NCI-H2227 (cell line): ENCODE measurements around the gene BAG3.
"Not testable (repeated sequence)": the region's sequence is repeated elsewhere in the genome, so short reads cannot be mapped to it uniquely, and the experiment has no call there.

Experiments used
- DNase-seq: peaks from one replicate; lab custom pipeline; 2025; ENCODE audit not compliant: unreplicated experiment; lab: John Stamatoyannopoulos, UW

BAG3 gene

DNA sequence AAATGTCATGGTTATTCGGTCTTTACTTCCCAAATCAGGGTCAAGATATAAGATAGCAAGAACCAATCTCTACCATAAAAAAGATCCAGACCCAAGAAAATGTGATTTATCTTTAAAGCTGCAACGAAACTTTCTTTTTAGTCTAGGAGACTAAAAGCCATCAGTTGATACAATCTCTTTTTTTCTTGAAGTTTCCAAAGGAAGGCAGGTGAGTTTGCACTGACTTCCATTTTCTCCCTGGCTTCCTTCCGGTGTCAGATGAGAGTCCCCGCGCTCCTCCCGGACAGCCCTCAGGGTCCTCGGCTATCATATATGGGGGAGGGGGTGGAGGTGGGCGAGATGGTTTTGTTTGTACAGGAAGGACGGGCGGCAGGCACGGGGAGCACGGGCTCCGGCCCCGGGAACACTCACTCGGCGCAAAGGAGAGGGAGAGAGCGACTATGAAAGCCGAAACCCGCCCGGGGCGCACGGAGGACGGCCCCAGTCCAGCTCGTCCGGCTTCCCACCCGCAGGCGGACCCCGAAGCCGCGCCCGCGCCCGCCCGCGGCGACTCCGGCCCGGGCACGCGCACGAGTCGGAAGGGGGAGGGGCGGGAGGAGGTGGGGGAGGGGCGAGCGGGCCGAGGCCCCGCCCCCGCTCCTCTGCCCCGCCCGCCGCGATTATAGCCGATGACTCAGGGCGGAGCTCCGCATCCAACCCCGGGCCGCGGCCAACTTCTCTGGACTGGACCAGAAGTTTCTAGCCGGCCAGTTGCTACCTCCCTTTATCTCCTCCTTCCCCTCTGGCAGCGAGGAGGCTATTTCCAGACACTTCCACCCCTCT, at the start of gene BAG3:
TSS of gene BAG3 (plus strand) at position 689 of the 822 bp plus-strand sequence. CDS start 296 bp downstream, outside the sequence.
- peak; percentile 85 for DNase-seq

DNA sequence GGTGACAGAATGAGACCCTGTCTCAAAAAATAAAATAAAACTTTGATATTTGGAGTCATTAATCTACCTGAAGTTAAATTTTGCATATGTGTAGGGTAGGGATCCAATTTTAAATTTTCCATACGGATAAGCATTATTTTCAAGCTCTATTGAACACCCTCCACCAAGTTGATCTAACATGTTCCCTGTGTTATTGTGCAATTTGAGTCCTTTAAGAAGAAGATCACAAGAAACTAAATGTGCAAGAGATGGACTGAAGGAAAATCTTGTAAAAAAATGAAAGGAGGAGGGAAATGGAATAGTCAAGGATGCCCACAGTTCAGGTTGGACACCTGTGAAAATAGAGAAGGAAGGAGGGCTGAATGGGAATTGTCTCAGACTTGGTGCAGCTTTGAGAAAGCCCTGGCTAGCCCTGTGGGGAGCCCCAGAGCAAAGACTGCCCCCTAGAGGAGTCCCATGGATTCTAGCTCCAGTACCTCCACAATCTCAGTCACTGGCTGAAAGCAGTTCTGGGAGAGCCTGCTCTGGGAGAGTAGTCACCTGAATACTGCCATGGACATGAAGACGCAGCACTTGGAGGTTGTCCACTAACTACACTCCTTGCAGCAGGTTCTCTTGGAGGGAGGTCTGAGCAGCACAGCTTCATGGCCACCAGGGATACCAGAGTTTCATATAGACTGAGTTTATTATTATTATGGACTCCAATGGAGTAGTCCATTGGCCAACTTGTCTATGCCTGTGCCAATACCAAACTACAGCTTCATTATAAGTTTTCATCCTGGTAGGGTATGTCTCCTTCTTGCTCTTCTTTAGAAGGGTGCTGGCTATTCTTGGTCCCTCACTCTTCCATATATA, 48.7 kb upstream of the BAG3 start:
- DNase-seq: no peak

DNA sequence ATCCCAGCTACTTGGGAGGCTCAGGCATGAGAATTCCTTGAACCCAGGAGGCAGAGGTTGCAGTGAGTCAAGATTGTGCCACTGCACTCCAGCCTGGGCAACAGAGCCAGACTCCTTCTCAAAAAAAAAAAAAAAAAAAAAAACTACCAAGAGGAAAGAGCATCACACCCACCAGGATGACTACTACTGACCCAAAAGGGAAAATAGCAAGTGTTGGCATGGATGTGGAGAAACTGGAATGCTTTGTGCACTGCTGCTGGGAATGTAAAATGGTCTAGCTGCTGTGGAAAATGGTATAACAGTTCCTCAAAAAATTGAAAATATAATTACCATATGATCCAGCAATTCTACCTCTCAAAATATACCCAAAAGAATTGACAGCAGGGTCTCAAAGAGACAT, 46.7 kb upstream of the BAG3 start:
- no peak for DNase-seq

DNA sequence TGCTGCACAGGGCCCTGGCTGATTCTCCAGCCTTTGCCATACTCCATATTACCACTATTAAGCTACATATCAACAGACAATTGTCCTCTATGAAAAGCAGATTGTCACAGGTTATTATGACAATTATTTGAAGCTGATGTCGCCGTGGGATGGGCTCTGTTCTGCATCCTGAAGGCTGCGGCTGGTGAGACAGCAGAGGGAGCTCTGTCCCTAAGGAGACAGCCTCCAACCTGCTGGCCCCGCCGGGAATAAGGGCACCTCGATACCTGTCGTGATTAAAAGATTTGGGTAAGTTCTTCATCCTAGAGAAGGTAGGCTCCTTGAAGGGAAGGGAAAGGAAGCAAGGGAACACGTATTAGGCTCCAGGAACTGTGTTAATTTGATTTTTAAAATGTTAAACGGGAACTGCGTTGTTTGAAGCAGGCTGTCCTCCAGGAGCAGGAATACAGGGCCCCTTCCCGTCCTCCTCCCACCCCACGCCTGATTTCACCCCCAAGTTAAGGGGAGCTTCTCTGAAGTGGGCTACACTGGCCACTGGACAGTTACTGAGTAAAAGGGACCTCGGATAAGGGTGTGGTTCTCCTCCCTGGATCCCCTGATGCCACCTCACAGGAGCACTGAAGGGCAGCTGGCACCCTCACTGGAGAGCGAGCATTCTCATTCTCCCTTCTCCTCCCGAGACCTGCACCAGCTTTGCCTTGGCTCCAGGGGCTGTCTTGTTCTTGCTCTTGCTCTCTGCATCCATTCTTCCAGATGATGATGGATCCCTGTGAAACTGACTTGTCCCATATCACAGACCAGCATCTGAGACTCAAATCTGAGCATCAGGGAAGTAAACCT, 42.6 kb upstream of the BAG3 start:
- peak; percentile 42 for DNase-seq

DNA sequence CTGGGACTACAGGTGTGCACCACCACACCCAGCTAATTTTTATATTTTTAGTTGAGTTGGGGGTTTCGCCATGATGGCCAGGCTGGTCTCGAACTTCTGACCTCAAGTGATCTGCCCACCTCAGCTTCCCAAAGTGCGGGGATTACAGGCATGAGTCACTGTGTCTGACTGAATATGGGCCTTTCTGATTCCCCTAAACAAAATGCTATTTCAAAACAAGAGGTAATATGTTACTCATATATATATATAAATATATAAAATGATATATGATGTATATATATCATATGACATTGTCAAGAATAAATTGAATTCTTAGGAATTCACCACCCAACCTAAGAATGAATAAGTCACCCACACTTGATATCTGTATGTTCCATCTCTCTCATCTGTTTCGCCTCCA, 41.7 kb upstream of the BAG3 start:
- DNase-seq: no peak

DNA sequence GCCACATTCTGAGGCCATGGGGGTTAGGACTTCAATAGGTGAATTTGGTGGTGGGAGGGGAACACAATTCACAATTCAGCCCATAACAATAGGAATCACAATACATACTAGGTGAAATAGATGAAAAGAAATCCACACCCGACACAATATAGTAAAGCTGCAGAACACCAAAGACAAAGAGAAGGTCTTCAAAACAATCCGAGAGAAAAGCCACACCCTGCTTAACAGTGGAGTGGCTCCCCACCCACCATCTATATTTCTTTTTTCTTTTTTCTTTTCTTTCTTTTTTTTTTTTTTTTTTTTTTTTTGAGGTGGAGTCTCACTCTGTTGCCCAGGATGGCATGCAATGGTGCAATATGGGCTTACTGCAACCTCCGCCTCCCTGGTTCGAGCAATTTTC, 39.7 kb upstream of the BAG3 start:
- no peak for DNase-seq

DNA sequence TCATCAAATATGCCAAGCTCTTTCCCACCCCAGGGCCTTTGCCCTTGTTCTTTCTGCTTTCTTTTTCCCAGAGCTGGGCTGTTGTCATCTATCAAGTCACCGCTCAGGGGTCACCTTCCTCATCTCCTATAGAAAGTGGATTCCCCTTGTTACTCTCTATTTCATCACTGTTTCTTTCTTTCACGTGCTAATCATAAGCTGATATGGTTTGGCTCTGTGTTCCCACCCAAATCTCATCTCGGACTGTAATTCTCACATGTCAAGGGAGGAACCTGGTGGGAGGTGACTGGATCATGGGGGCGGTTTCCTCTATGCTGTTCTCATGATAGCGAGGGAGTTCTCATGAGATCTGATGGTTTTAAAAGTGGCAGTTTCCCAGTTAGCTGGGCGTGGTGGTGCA, 37.4 kb upstream of the BAG3 start:
- DNase-seq: no peak

DNA sequence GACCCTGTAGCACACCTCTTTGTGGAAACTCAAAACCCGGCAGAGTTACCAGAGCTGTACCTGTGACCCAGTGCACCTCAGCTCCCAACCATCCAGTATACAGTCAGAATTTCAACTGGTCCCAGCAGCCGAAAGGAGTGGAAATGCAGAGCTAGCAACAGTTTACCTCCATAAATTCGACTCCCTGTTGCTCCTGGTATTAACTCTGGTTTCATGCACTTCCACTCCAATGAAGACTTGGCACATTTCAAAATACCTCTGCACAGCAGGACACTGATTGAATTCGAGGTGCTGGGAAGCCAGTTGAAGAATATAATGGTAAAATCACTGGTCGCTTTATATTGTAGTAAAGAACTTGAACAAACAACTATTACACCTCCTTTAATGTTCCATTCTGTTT, 36.5 kb upstream of the BAG3 start:
- no peak for DNase-seq

DNA sequence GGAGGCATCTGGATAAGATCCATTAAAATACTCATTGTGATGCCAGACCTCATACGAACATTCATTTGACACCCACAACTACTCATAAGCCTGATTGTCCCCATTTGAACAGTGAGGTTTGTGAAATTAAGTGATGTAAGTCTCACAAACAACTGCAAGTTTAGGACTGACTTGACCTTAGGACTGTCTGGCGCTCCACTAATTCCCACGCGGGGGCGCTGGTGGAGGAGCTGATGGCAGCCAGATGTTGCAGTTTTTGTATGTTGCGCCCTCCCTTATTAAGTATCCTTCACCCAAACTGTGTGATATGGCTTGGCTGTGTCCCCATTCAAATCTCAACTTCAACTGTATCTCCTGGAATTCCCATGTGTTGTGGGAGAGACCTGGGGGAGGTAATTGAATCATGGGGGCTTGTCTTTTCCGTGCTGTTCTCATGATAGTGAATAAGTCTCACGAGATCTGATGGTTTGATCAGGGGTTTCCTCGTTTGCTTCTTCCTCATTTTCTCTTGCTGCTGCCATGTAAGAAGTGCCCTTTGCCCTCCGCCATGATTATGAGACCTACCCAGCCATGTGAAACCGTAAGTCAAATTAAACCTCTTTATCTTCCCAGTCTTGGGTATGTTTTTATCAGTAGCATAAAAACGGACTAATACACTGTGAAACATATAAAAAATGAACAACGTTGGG, 34.2 kb upstream of the BAG3 start:
- DNase-seq: no peak

DNA sequence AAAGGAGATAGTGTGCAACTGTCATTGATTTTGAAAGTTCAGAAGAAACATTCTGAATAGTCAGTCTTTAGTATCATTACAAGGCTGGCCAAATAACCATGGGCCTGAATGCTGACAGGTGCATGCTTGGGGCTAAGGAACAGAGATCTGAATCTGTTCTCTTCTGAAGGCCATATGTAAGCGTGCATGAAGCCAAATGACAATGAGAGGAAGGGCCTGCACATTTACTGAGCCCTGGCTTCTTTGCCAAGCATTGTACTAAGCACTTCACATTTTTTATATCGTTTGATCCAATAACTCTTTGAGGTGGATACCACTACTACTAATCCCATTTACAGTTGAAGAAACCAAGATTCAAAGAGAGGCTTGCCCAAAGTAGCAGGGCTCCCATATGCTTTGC, 32.0 kb upstream of the BAG3 start:
- DNase-seq: no peak

DNA sequence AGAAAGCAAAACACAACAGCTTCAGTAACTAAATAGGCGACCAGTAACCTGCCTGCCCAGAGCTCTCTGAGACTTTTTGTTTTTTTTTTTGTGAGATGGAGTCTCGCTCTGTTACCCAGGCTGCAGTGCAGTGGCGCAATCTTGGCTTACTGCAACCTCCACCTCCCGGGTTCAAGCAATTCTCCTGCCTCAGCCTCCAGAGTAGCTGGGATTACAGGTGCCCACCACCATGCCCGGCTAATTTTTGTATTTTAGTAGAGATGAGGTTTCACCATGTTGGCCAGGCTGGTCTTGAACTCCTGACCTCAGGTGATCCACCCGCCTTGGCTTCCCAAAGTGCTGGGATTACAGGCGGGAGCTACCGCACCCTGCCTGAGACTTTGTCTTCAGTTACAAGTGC, 31.4 kb upstream of the BAG3 start:
- DNase-seq: not testable (repeated sequence)

DNA sequence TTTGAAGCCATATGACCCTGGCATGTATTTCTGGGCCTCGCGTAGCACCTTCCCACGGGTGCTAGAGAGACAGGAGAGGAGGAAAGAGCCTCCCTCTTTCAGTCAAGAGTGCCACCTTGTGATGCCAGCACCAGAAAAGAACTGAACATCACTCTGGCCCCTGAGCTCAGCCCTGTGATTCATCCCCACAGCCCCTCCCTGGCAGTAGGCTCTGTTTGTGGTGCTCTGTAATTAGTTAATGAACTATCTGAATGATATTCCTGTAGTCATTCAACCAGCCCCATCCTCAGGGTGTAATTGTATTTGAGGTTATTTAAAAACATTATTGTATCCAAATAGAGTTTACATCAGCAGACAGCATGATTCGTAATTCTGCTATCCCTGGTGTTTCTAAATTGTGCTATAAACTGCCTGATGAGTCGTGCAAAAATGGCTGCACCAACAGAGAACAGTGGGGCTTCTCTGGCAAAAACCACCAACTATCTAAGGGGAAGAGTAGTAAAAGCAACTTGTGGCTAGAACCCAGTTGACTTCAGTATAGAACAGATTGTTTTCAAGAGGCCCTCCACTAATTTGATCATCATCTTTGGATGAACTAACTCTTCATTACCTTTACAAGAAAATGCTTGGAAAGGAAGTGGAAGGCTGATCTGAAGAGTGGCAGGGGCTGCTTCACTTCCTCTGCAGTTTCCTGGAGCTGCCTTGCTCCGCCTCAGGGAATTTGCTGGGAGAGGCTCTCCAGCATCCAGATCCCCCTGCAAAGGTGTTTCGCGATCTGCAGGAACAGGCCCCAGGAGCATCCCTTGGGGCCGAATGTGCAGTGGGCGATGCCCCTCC, 30.7 kb upstream of the BAG3 start:
- DNase-seq: no peak

DNA sequence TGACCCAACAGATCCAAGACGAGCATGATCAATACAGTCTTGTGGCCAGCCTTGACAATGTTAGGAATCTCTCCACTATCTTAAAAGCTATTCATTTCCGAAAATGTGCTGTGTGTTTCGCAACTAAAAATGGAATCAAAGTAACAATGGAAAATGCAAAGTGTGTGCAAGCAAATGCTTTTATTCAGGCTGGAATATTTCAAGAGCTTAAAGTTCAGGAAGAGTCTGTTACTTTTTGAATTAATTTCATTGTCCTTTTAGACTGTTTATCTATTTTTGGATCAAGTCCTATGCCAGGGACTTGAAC, 30.1 kb upstream of the BAG3 start:
- DNase-seq: no peak

DNA sequence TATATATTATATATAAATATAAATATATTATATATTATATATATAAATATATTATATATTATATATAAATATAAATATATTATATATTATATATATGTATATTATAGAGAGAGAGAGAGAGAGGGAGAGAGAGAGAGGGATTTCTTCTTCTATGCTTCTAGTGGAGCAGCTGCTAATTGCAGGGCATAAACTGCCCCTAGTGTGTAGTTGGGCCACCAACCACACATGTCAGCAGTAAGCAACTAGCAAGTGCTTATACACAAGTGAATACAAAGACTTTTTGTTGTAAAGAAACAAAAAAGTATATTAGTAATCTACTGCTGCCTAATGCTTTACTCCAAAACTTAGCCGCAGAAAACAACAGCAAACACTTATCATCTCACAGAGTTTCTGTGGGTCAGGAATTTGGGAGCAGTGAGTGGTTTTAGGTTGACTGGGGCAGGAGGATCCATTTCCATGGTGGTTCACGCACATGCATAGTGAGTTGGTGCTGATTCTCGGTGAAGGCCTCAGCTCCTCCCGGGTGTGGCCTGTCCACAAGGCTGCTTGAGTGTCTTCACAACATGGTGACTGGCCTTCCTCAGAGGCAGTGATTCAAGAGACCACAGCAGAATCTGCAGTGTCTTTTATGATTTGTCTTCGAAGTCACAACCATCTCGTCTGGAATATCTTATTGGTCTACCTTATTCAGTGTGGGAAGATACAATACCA, 25.5 kb upstream of the BAG3 start:
- DNase-seq: no peak

DNA sequence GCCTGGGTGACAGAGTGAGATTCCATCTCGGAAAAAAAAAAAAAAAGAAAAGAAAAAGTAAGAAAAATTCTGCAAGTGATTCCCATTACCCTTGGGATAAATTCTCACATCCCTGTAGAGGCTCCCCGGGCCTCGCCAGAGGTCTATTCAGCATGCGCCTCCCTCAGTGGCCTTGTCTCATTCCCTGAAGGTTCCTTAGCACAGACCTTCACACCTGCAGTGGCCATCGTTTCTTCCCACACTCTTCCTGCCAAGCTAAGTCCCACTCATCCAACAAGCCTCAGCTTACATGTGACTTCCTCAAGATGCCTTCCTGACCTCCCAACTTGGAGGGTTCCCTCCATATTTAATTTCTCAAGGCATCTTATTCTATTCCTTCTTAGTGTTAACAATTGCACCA, 20.9 kb upstream of the BAG3 start:
- no peak for DNase-seq

DNA sequence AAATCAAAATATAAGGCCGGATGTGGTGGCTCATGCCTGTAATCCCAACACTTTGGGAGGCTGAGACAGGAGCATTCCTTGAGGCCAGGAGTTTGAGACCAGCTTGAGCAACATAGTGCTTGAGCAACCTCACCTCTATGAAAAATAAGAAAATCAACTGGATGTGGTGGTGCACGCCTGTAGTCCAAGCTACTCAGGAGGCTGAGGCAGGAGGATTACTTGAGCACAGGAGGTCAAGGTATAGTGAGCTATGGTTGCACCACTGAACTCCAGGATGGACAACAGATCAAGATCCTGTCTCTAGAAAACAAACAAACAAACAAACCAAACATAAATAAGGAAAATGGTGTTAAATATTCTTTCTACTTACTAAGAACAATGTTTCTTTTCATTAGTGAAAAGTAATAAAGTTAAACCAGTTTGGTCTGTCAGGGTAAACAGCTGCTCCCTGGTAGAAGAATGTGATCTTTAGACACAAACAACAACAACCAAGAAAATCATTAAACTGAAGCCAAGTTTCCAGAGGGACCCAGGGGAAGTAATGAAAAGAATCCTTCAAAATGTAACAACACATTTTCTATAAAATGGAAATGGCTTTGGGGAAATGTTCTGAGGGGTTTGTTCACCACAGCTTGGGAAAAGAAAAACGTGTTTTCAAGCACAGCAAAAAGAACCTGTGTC, 17.5 kb upstream of the BAG3 start:
- DNase-seq: no peak

DNA sequence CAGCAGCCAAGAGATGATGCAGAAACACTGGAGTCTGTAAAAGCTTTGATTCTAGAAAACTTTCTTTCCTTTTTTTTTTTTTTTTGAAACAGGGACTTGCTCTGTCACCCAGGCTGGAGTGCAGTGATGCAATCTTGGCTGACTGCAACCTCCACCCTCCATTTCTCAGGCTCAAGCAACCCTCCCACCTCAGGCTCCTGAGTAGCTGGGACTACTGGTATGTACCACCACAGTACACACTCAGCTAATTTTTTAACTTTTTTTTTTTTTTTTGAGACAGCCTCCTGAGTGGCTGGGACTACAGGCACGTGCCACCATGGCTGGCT, 17.0 kb upstream of the BAG3 start:
- DNase-seq: no peak

DNA sequence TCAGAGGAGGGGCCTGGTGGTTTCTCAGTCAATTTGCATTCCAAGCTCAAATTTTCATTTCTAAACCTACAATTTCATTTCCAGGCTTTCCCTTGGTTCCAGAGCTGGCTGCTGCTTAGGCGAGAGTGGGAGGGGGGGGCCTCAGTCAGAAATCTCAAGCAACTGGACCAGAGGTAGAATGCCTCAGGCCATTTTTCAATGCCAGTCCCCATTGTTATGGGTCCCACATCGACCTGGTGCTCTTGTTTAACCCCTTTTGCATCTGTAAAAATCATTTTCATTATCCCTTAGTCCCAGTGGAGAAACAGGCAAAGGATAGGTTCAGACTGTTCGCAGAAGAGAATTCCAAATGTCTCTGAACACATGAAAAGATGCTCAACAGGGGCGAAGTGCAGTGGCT, 13.5 kb upstream of the BAG3 start:
- DNase-seq: no peak

DNA sequence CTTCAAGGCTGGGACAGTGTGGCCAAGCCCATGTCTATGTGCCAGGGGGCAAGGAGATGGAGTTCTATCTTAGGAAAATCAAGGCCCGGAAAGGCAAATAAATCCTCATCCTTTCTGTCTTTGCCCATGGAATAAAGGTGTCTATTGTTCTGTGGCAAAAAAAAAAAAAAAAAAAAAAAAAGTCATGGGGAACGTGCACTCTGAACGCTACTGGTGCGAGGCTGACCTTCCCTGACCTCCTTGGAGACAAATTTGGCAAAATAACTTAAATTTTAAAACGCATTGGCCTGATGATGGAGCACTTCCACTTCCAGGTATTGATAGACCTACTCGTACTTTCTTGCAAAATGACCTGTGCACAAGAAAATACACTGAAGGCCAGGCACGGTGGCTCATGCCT, 12.2 kb upstream of the BAG3 start:
- DNase-seq: no peak
